GM19099 (cell line): ENCODE results near the gene MID2.

Source experiments
- POLR2A ChIP-seq: IDR thresholded peaks from 3 replicates; pipeline ENCODE4 v1.6.1; 2011; ENCODE audit warnings: low read depth; ENCODE audit not compliant: insufficient read length; ENCODE audit errors: extremely low read depth

The MID2 gene

DNA sequence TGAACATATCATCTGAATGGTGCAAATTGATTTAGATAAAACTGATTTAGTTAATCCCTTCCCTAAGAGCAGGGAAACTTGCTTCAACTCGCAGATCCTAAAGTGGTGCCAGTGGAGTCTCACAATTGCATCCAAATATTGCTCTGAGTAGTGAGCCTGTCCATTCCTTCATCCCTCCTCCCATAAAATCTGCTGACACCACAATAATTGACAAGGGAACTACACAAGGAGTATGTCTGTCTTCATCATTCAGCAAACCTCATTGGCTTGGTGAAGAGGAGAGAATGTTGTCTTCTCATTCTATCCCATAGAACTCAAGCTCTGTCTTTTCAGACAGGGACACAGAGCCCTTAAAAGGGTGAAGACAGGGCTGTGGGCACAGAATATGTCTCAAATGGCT, 4.2 kb downstream of the MID2 start:
- no peak for TF ChIP-seq POLR2A

DNA sequence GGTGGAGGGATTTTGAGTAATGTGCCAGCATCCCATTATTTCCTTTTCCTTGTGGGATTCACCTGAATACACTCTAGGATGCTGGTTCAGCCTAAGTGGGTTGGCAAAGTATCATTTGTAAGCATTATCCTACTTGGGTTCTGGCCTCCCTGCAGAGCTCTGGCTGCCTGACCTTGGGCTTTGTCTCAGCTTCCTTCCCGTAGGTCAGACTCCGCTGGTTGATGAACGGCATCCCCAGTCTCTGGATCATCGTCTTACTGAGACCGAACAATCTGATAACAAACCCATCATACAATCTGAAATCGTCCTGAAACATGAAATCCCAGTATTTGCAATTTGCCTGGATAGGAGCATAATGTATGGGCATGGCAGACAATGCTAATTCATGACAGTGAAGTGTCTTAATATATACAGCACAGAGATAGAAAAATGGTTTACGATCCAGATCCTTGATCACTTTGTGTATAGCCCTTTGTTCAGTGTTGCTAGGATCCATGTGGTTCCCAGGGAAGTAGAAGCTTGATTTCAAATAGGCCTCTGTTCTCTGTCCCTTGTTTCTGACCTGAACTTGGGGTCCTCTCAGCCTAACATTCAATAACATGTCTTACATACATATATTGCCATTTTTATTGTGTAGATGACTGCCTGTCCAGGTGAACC, 5.5 kb downstream of the MID2 start:
- TF ChIP-seq POLR2A, result no peak

DNA sequence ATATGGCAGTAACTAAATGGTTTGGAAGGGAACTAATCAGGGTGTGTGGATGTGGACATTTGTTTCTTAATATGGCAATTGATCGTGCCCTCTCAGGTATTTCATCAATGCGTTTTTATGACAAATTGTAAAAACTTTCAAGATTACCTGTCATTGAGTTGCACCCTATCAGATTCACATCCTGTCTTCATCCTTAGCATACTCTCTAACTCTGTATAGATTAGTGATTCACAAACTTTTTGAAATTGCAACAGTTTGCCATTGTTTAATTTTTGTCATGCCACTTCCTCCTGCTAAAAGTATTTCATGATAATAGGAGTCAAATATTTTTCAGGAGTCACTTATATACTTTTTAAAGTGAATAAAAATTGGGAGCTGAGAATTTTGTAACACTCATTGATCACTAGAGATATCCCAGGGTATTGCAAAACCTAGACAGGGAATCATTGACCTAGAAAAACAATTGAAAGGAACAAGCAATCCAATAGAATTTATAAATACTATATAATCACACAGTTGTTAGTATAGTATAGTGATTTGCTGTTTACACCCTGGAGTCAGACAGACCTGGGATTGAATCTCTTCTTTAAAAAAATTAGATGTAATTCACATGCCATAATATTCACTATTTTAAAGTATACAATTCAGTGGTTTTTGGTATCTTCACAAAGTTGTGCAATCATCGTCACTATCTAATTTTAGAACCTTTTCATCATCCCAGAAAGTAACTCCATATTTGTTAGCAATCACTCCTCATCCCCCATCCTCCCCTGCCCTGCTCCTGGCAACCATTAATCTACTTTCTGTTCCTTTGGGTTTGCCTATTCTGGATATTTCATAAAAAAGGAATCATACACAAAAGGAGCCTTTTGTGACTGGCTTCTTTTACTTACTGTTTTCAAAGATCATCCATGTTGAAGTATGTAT, 8.9 kb downstream of the MID2 start:
- TF ChIP-seq POLR2A, result no peak

DNA sequence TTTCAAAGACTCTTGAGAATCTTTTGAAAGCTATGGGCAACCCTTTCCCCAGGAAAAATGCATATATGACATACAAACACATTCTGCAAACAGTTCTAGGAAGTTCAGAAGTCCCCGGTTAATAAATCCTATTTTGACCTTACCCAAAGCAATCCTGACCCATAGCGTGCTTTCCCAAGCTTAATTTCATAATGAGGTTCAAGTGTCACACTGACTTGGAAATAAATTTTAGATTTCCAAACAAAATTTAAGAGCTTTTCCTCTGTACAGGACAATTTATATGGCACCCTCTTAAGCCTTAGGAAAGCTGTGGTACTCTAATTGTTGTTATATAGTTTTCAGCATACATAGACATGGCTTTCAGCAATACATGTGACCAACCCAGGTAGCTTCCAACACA, 11.3 kb downstream of the MID2 start:
- no peak for TF ChIP-seq POLR2A

DNA sequence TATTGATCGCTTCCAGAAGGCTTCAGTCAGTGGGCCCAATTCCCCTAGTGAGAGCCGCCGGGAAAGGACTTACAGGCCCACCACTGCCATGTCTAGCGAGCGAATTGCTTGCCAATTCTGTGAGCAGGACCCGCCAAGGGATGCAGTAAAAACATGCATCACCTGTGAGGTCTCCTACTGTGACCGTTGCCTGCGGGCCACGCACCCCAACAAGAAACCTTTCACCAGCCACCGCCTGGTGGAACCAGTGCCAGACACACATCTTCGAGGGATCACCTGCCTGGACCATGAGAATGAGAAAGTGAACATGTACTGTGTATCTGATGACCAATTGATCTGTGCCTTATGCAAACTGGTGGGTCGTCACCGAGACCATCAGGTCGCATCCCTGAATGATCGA, 15.3 kb downstream of the MID2 start:
- no peak for TF ChIP-seq POLR2A

DNA sequence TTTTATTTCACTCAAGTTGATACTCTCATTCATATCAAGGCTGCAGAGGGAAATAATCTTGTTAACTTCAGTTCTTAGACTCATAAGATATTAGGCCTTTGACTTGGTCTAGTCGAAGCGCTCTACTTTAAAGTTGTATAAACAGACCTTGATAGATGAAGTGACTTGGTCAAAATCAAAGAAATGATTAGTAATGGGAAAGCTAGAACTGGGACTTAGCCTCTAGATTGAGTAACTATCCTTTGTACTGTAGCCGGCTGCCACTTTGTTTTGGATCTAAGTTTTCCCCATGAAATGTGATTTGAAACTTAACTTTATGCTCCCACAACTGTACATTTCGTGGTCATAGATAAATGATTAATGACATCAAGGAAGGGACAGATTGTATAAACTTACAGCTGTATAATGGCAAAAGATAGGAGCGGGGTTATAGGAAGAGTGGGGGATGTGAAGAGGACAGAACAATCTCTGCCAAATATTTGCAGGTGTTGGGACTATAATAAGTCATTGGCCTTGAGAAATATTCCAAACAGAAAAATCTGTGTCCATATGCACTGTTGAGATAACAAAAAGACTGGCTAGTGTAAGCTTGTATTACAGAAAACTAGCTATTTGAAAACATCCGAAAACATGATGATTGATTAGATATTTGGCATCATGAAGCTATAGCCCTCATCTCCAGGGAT, 17.2 kb downstream of the MID2 start:
- no peak for TF ChIP-seq POLR2A

DNA sequence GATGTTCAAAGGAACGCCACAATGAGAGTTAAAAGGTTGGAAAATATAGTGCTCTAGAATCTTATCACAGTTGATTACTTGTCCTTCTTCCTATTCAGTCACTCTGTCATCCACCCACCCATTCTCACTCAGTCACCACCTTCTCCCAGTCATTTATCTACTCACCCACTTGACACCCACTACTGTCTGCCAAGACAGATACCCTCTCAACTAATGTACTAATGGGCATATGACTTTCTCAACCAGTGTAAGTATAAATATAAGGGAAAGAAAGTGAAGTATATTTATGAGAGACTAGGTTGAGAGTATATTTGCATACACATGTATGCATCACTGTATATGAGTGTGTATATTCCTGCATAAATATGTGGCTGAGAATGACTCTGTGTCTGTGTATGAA, 20.0 kb downstream of the MID2 start:
- TF ChIP-seq POLR2A, result no peak

DNA sequence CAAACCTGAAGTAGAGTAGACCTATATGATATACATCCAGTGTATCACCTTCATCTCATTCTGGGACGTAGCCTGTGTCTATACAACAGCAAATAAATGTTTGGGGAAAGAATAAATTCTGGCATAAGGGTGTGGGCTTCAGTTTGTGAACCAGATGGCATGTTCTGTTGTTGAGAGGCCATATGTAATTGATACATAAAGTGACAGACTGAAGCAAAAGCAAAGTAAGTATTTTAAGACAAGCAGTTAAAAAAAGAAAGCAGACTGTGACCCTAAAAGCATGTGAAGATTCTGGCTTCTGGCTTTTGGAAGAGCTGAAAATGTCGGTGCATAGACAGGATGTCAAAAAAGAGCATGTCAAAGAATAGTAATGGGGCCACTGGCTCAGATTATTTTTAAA, 22.9 kb downstream of the MID2 start:
- TF ChIP-seq POLR2A, result no peak

DNA sequence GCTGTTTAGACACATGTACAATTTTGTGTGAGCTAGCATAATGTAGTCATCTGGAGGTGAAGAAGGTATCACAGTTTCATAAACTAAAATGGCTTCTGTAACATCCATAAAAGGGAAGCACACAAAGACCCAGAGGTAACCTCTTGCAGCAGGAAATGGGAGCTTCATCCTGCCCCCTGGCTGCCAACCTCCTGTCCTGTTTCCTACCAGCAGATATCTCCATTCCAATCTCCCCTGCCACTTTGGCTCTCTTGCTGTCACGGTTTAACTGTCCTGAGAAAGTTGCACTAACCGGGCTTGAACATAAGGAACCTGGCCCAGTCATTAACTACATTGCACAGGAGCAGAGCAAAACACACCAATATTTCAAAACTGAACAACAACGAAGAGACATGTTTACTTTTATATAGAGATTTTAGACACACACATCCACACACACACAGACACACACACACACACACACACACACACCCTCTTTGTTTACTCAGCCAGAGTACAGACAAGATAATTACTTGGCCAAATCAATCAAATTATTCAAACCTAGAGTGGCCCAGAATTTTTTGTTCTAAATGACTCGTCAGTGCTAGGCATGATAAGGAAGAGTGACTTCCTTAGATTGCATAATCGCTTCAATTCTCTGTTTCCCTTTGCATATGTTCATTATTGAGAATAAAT, 24.2 kb downstream of the MID2 start:
- TF ChIP-seq POLR2A, result no peak

DNA sequence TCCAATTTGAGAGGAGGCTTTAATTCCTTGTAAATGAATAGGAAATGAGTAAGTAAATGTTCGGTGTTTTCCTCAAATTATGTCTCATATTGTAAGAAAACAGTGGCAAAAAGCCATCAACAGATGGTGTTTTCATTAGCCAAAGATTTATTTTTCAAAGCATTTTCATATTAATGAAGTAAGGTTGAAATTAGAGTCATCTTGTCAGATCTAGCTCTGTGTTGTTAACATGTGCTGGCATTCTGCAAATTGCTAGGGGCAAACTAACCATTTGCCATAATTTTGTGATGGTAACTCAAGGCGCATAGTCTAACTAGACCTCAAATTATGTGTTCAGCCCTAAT, 24.7 kb downstream of the MID2 start:
- no peak for TF ChIP-seq POLR2A

DNA sequence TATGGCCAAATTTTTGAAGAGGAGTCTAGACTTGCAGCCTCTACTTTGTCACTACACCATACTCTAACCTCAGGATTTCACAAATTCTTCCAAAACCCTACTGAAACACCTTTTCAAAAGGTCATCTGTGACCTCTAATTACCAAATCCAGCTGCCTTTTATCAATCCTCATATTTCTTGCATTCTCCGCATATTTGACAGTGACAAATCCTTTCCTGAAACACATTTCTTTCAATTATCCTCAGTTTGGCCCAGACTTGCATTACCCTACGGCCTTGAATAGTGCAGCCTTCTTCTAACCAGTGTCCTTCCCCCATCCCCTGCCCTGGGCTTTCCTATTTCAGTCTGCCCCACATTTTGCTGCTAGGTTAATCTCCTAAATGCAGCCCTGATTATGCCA, 25.5 kb downstream of the MID2 start:
- TF ChIP-seq POLR2A, result no peak

DNA sequence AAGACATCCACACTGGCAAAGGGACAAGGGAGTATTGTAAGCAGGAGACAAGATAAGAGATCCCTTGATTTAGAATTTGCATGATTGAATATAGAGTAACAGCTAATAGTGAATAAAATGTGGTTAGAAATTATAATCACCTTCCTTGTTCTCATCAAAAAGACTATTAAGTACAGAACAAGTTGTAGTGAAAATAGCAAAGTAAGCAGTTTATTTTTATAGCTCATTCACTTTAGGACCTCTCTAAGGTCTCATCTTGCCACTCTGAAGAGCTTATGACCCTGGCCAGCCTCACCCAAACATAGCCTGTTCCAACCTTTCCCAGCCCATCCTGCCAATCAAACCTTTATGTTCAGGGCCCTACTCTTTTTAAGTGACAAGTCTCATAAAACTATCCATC, 30.6 kb downstream of the MID2 start:
- no peak for TF ChIP-seq POLR2A

DNA sequence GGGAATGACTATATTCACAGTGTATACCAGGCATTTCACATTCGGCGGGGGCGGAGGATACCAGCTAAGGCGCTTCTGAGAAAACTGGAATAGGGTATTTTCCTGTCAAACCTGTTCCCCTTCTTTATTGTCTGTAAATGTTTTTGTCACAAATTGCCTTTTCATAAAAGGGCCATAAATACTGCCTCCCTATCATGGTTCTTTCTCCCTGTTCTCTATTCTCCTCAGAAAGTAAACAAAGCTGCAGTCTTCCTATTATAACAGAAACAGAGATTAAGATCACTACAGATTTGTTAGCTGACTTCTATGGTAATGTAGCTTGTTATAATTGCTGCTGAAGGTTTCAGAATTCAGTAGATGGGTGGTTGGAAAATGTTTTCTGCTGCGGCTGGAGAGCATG, 32.2 kb downstream of the MID2 start:
- TF ChIP-seq POLR2A, result no peak

DNA sequence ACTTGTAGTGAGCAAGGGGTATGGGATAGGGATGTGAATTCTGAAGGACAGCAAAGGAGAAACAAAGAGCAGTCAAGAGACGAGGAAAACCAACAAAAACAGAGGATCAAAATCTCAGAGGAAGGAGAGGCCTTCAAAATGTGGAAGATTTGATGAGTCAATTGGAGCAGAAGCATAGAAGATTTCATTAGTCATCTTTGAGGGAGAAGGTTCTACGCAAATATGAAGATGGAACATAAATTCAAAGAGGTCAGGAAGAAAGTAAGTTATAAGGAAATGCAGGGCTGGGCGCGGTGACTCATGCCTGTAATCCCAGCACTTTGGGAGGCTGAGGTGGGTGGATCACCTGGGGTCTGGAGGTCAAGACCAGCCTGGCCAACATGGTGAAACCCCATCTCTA, 35.4 kb downstream of the MID2 start:
- TF ChIP-seq POLR2A, result no peak

DNA sequence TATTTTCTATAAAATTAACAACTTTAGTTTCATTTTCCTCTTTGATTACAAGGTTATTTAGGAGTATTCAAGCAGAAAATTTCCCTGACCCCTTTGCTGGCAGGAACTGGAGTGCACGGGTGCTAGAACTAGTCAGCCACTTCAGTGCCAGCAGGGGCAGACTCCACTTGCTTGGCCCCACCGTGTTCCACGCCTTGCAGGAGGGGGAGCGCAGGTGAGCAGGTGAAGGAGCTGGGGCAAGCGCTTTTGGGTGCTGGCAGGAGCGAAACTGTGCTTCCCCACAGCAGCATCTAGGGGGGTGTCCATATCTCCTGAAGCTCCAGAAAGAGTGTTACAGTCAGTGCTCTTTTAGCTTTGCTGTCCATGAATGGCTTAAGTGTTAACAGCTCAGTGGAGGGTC, 45.5 kb downstream of the MID2 start:
- no peak for TF ChIP-seq POLR2A

DNA sequence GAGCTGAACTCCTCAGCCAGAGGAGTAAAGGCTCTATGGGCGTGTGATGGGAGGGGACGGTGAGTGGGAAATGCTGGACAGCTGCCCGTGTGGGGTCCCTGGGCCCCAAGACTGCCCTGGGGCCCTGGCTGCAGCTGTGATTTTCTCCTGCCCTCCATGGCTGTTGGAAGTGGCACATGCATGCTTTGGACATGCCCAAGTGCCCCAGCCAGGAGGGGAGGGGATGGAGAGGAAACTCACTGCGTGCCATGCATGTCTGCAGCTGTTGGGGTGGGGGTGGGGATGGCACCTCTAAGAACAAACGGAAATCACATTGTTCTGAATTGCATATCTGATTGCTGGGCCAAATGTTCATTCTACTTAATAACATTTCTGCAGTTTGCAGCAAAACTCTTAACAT, 52.4 kb downstream of the MID2 start:
- no peak for TF ChIP-seq POLR2A

DNA sequence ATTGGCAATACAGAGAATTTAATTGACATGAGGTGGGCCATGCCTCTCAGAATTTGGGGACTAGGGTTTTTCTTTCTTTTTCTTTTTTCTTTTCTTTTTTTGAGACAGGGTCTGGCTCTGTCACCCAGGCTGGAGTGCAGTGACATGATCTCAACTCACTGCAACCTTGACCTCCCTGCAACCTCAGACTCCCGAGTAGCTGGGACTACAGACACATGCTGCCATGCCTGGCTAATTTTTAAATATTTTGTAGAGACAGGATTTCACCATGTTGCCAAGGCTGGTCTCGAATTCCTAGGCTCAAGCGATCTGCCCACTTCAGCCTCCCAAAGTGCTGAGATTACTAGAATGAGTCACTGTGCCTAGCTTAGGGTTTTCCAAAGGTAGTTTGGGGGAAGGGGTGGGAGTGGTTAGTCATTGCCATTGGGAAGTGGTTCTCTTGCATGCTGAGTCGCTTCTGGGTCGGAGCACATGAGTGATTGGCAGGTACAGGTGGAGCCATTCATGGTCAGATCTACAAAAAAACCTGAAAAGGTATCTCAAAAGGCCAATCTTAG, 54.5 kb downstream of the MID2 start:
- TF ChIP-seq POLR2A, result no peak
